DND-41 (cell line): ENCODE data around the gene CHID1.

ENCODE experiments used
- ATAC-seq: fragments of 200-7000 bp; cut with Tn5 transposase; 3 replicates; pipeline ENCODE4 v1.9.1; 2021; ENCODE audit warnings: low read depth; ENCODE audit not compliant: insufficient read depth
- DNase-seq: peaks from one replicate; pipeline ENCODE4 v3.0.0-alpha.2; 2020
- H2AFZ ChIP-seq: 2 replicates; pipeline ENCODE4 v1.6.0; 2012; ENCODE audit warnings: low read depth, low read length
- H3K27ac ChIP-seq: 2 replicates; pipeline ENCODE4 v1.5.1; 2012; ENCODE audit warnings: low read length, inconsistent platforms
- H3K27me3 ChIP-seq: fragments of 200-600 bp; sonication (generic); 2 replicates; pipeline ENCODE4 v1.6.0; 2012; ENCODE audit warnings: low read length, mild to moderate bottlenecking, inconsistent platforms; ENCODE audit not compliant: insufficient read depth, poor library complexity
- H3K36me3 ChIP-seq: 2 replicates; pipeline ENCODE4 v1.5.1; 2012; ENCODE audit warnings: low read length, inconsistent platforms; ENCODE audit not compliant: insufficient read depth
- H3K4me1 ChIP-seq: 2 replicates; pipeline ENCODE4 v1.5.1; 2012; ENCODE audit warnings: mild to moderate bottlenecking, low read length; ENCODE audit not compliant: insufficient read depth
- H3K4me2 ChIP-seq: 2 replicates; pipeline ENCODE4 v1.6.0; 2012; ENCODE audit warnings: mild to moderate bottlenecking, moderate library complexity, low read length, inconsistent platforms; ENCODE audit not compliant: insufficient read depth
- H3K4me3 ChIP-seq, 2 experiments: fragments of 200-600 bp in 1 of 2; shearing (Covaris generic) in 1 of 2; 2 replicates each; pipeline ENCODE4 v1.5.1; 2012 to 2016; ENCODE audit warnings: inconsistent platforms in 2 of 2, low read length in 2 of 2, mild to moderate bottlenecking in 2 of 2, low read depth in 1 of 2, moderate library complexity in 1 of 2
- H3K79me2 ChIP-seq: 2 replicates; pipeline ENCODE4 v1.6.0; 2012; ENCODE audit warnings: low read length, inconsistent platforms; ENCODE audit not compliant: insufficient read depth
- H3K9ac ChIP-seq: 2 replicates; pipeline ENCODE4 v1.6.0; 2012; ENCODE audit warnings: low read depth, mild to moderate bottlenecking, inconsistent platforms, low read length, moderate library complexity
- H3K9me3 ChIP-seq: 2 replicates; pipeline ENCODE4 v1.5.1; 2012; ENCODE audit warnings: low read length, moderate library complexity, mild to moderate bottlenecking, inconsistent platforms; ENCODE audit not compliant: insufficient read depth, severe bottlenecking
- H4K20me1 ChIP-seq: 2 replicates; pipeline ENCODE4 v1.6.0; 2012; ENCODE audit warnings: low read length; ENCODE audit not compliant: insufficient read depth
- EZH2 ChIP-seq: IDR thresholded peaks from 3 replicates; pipeline ENCODE4 v1.6.1; 2012; ENCODE audit warnings: borderline replicate concordance, low read depth, mild to moderate bottlenecking, moderate library complexity, low read length, inconsistent platforms; ENCODE audit not compliant: severe bottlenecking
- TF ChIP-seq, protein P1 (sequence below): IDR thresholded peaks from 2 replicates; pipeline ENCODE4 v1.5.1; 2012; ENCODE audit warnings: borderline replicate concordance, low read length, moderate library complexity, mild to moderate bottlenecking; ENCODE audit not compliant: poor library complexity, severe bottlenecking; ENCODE audit errors: extremely low read depth

The CHID1 gene

DNA sequence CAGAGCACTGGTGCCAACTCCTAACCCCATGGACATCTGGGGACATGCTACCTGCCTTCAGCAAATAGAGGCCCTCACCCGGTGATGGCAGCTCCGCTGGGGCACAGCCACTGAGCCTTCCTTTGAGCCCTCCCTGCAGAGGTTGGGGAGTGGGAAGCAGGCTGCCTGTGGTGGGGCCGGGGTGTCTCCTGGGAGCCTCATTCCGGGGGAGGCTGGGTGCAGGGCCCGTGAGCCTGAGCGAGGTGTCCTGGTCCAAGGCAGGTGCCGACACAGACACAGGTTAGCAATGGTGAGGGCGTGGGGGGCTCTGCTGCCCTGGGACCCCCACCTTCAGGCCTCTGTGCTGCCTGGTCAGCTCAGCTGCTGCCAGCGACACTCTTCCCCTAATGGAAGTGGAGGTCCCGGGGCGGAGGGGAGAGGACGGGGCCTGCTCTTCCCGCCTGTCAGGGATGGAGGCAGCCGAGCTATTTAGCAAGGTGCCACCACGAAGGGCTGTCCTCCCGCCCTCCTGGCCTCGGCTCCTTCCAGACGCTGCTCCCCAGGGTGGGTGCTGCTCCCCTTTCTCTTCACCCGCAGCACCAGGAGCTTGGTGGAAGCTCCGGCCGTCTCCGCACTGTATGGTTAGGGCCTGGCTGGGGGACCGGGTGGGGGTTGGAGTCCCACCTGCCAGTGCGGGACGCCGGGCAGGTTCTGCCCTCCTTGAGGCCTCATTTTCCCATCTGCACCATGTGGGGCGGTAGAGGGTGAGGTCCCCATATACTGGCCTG, 56.7 kb downstream of the CHID1 start:
- Histone ChIP-seq H3K9ac (no peak overlapping the region), H3K36me3 (no peaks in the 10 kb centered on the region), H3K4me3 (no peak overlapping the region), H3K79me2 (no peaks in the 10 kb centered on the region), H3K4me2 (no peak overlapping the region), H3K4me1 (no peaks in the 10 kb centered on the region), H4K20me1 (peaks cover 9% of the 10 kb centered on the region; the same call in 1 of the 2 replicates), H2AFZ (no peak overlapping the region), H3K27me3 (no peaks in the 10 kb centered on the region), H3K27ac (no peak overlapping the region), H3K9me3 (no peaks in the 10 kb centered on the region)
- ATAC-seq, result no peak
- DNase-seq, result no peak
- TF ChIP-seq, protein P1, sequence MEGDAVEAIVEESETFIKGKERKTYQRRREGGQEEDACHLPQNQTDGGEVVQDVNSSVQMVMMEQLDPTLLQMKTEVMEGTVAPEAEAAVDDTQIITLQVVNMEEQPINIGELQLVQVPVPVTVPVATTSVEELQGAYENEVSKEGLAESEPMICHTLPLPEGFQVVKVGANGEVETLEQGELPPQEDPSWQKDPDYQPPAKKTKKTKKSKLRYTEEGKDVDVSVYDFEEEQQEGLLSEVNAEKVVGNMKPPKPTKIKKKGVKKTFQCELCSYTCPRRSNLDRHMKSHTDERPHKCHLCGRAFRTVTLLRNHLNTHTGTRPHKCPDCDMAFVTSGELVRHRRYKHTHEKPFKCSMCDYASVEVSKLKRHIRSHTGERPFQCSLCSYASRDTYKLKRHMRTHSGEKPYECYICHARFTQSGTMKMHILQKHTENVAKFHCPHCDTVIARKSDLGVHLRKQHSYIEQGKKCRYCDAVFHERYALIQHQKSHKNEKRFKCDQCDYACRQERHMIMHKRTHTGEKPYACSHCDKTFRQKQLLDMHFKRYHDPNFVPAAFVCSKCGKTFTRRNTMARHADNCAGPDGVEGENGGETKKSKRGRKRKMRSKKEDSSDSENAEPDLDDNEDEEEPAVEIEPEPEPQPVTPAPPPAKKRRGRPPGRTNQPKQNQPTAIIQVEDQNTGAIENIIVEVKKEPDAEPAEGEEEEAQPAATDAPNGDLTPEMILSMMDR, result no peak
- no peak for TF ChIP-seq EZH2

DNA sequence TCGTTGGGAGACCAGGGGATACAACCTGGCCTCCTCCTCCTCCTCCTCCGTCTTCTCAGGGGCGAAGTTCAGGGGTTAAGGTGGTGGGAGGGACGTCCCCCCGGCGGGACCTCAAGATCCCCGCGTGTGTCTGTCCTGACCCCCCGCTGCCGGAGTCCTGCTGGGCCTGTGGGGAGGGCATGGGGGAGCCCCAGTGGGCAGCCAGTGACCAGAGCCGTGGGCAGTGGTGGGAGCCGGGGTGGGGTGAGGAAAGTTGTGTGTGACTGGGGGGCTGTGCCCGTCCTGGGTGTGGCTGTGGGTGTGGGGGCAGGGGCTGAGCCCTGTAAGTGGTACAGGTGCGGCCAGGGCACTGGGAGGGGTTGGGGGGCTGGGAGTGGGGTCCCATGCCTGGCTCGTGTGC, 57.8 kb downstream of the CHID1 start:
- no peaks in the 10 kb centered on the region for H3K27me3 ChIP-seq
- peaks cover 10% of the 10 kb centered on the region for H4K20me1 ChIP-seq

DNA sequence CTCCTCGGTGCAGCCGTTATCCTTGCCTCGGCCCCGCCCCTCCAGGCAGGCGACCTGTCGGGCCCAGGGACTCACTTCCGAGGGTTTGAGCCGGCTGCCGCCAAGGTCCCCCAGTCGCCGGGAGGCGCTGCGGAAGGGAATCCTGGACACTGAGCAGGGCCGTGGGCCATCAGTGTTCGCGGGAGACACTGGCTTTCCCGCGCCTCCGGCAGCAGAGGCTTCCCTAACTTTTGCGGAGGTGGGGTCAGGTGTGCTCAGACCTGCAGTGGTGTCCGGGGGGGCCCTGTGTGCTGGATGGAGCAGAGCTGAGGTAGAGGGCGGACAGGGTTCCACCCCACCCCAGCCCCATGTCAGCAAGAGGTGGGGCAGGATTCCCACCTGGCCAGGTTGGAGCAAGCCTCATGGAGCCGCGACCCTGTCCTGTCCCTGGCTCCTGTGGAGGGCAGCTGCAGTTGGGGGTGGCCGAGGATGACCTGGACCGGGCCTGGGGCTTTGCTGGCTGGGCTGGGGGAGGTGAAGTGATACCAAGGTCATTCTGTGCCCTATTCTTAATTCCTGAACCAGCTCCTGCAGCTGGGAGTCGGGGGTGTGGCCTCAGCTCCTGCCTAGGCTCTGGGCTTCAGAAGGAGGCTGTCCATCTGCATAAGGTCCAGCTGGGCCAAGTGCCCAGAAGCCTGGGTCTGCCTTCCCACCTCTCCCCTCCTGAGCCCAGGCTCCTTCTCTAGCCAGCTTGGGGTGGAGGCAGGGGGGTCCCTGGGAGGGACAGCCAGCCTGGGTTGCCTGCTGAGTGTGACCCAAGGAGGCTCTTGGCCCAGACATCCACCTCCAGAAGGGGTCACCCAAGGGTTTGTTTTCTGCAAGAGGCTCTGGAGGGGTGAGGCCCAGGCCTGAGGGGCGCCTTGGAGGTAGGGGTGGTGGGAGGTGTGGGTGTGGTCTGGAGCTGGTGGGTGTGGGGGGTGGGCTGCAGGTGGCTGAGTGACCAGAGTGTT, 59.5 kb downstream of the CHID1 start:
- H3K4me1 ChIP-seq, result peaks cover 3% of the 10 kb centered on the region; the same call in 1 of the 2 replicates
- no peak overlapping the region for H3K9ac ChIP-seq
- no peaks in the 10 kb centered on the region for H3K27me3 ChIP-seq
- H3K4me2 ChIP-seq, result no peak overlapping the region
- no peak overlapping the region for H3K27ac ChIP-seq
- H4K20me1 ChIP-seq, result peaks cover 8% of the 10 kb centered on the region
- no peak overlapping the region for H3K4me3 ChIP-seq
- ATAC-seq (no peak; the same call in 2 of the 3 replicates), DNase-seq (no peak)
- H3K79me2 ChIP-seq, result no peaks in the 10 kb centered on the region
- no peaks in the 10 kb centered on the region for H3K36me3 ChIP-seq
- no peak for TF ChIP-seq EZH2
- TF ChIP-seq, protein P1, result peak; percentile 41
- H2AFZ ChIP-seq, result no peak overlapping the region
- no peaks in the 10 kb centered on the region for H3K9me3 ChIP-seq

More for the DNA sequence above, 57.8 kb downstream of the CHID1 start:
- H3K4me2 ChIP-seq, result no peak overlapping the region
- H3K27ac ChIP-seq, result no peak overlapping the region
- no peaks in the 10 kb centered on the region for H3K79me2 ChIP-seq
- no peak overlapping the region for H2AFZ ChIP-seq
- H3K36me3 ChIP-seq, result no peaks in the 10 kb centered on the region
- no peaks in the 10 kb centered on the region for H3K9me3 ChIP-seq
- DNase-seq (no peak), ATAC-seq (no peak)
- TF ChIP-seq EZH2, result no peak
- TF ChIP-seq, protein P1, result no peak
- H3K4me1 ChIP-seq, result peaks cover 3% of the 10 kb centered on the region; the same call in 1 of the 2 replicates
- H3K4me3 ChIP-seq, result no peak overlapping the region
- no peak overlapping the region for H3K9ac ChIP-seq
